ENCODE results near the gene EVI5L. TPM values are rescaled to one million over a fixed set of nuclear protein-coding genes. Genes with fewer than 3 reads are reported as not detected.

Gene EVI5L
- total and polyA plus RNA-seq, 2 of the 13 experiments (the other 11 are each of a cell fraction or from before 2014, with no cell fraction given) = 1.7 to 2.4 TPM

GRCh38 chr19:7870571-7871436 lies 40.8 kb downstream of the EVI5L start (continued):
- peak; percentile 35 for TF ChIP-seq HNRNPLL (IDR thresholded peaks at IDR 0.05; ENCODE audit: low read depth, low read length, poor library complexity, severe bottlenecking)
- TF ChIP-seq ZNF574 (CRISPR knock-in tag; IDR thresholded peaks at IDR 0.05) = 0 out of 2 replicates have a peak, but pooled peaks have one; percentile 29
- no peak for TF ChIP-seq ZNF691 (CRISPR knock-in tag; IDR thresholded peaks at IDR 0.05; ENCODE audit: borderline replicate concordance, low read depth)
- 0 out of 2 replicates have a peak, but pooled peaks have one; percentile 11 for TF ChIP-seq ZMYM3 (CRISPR knock-in tag; IDR thresholded peaks at IDR 0.05)
- peak; percentile 98 for TF ChIP-seq SP4 (CRISPR knock-in tag; IDR thresholded peaks at IDR 0.05)
- TF ChIP-seq MXD1 (CRISPR knock-in tag; IDR thresholded peaks at IDR 0.05) = no peak
- 0 out of 2 replicates have a peak, but pooled peaks have one; percentile 21 for TF ChIP-seq GABPB1 (CRISPR knock-in tag; IDR thresholded peaks at IDR 0.05)
- TF ChIP-seq KLF12 (CRISPR knock-in tag; IDR thresholded peaks at IDR 0.05; ENCODE audit: borderline replicate concordance) = 0 out of 2 replicates have a peak, but pooled peaks have one; percentile 52
- TF ChIP-seq ZSCAN25 (CRISPR knock-in tag; IDR thresholded peaks at IDR 0.05) = 0 out of 2 replicates have a peak, but pooled peaks have one; percentile 9
- no peak for TF ChIP-seq KLF6 (CRISPR knock-in tag; IDR thresholded peaks at IDR 0.05)
- TF ChIP-seq ZFY (CRISPR knock-in tag; IDR thresholded peaks at IDR 0.05) = peak; percentile 49; the same call in 1 of the 2 replicates
- TF ChIP-seq ZNF18 (CRISPR knock-in tag; IDR thresholded peaks at IDR 0.05; ENCODE audit: insufficient replicate concordance) = peak; percentile 46
- peak; percentile 34; the same call in 1 of the 3 replicates for TF ChIP-seq MXI1 (IDR thresholded peaks at IDR 0.05; ENCODE audit: borderline replicate concordance, low read depth, low read length)
- TF ChIP-seq BATF2 (CRISPR knock-in tag; IDR thresholded peaks at IDR 0.05) = no peak
- TF ChIP-seq MAZ (IDR thresholded peaks at IDR 0.05; ENCODE audit: borderline replicate concordance, low read depth, low read length) = peak; percentile 32; the same call in 1 of the 2 replicates
- no peak for TF ChIP-seq MAZ (CRISPR knock-in tag; IDR thresholded peaks at IDR 0.05; ENCODE audit: low read depth)
- TF ChIP-seq SP5 (CRISPR knock-in tag; IDR thresholded peaks at IDR 0.05; ENCODE audit: borderline replicate concordance, low read depth) = peak; percentile 25; the same call in 1 of the 2 replicates
- TF ChIP-seq MNT (IDR thresholded peaks at IDR 0.05) = peak; percentile 69
- TF ChIP-seq IRF2 (CRISPR knock-in tag; IDR thresholded peaks at IDR 0.05) = no peak
